CD4-positive, alpha-beta T cell treated with Interleukin-21 for 1 hour (primary cell): ENCODE results near the gene HBE1.

Experiments
- DNase-seq: peaks from one replicate; pipeline ENCODE4 v3.0.0-alpha.2; 2020

Gene HBE1

GRCh38 chr11:5232176-5232575 is 37.6 kb downstream of the HBE1 start:
- no peak for DNase-seq

GRCh38 chr11:5231111-5231510 is 38.6 kb downstream of the HBE1 start:
- DNase-seq = no peak

GRCh38 chr11:5230266-5230665 is 39.5 kb downstream of the HBE1 start:
- no peak for DNase-seq

GRCh38 chr11:5229796-5230195 is 39.9 kb downstream of the HBE1 start:
- DNase-seq = no peak

GRCh38 chr11:5229356-5229755 is 40.4 kb downstream of the HBE1 start:
- DNase-seq = no peak

GRCh38 chr11:5228124-5228523 is 41.6 kb downstream of the HBE1 start:
- DNase-seq = no peak

GRCh38 chr11:5227681-5228080 is 42.1 kb downstream of the HBE1 start:
- DNase-seq = no peak

GRCh38 chr11:5226732-5227310 is 42.9 kb downstream of the HBE1 start, which contains the start of gene HBB:
Gene HBB (minus strand): TSS chr11:5227071. CDS start chr11:5227021, 50 bp downstream.
- DNase-seq = no peak

- DNase-seq = no peak
Observed at GRCh38 chr11:5225480-5225871, 44.3 kb downstream of the HBE1 start.

GRCh38 chr11:5224538-5225479 is 44.9 kb downstream of the HBE1 start:
- no peak for DNase-seq

- no peak for DNase-seq
Observed at GRCh38 chr11:5223686-5224085, 46.1 kb downstream of the HBE1 start.

GRCh38 chr11:5223146-5223545 is 46.6 kb downstream of the HBE1 start:
- no peak for DNase-seq
